ENCODE results near the gene SYTL2.
"Not testable (repeated sequence)": the region's sequence is repeated elsewhere in the genome, so short reads cannot be mapped to it uniquely, and the experiment has no call there.

SYTL2 gene

GRCh38 chr11:85666687-85667086 is 144.3 kb downstream of the SYTL2 start:
- Histone ChIP-seq H3K4me1 (ENCODE audit: control insufficient read depth, insufficient read depth, low read length, poor library complexity, severe bottlenecking) (no peaks in the 10 kb centered on the region), H3K4me3 (ENCODE audit: extremely low read depth, insufficient read depth, low read length, poor library complexity, severe bottlenecking) (no peak overlapping the region), H3K9me3 (ENCODE audit: control insufficient read depth, low read length) (no peaks in the 10 kb centered on the region), H3K27ac (ENCODE audit: low read depth, low read length, severe bottlenecking) (no peak overlapping the region), H3K36me3 (ENCODE audit: control insufficient read depth, insufficient read depth, low read length) (no peaks in the 10 kb centered on the region)
- WGBS, 2 experiments (ENCODE audit: insufficient coverage in 2 of 2) = 100% methylated on average over 1 of the region's 3 CpGs; no CpG with 5 or more reads in 1 of the 2 experiments

- WGBS, 2 experiments (ENCODE audit: insufficient coverage in 2 of 2) = 90 to 100% methylated on average over 1 to 4 of the region's 5 CpGs
- Histone ChIP-seq H3K27ac (ENCODE audit: low read depth, low read length, severe bottlenecking) (peak overlapping the region; percentile 96), H3K4me3 (ENCODE audit: extremely low read depth, insufficient read depth, low read length, poor library complexity, severe bottlenecking) (no peak overlapping the region)
Measured at GRCh38 chr11:85665733-85666132, 145.2 kb downstream of the SYTL2 start.

GRCh38 chr11:85664615-85665481 is 146.1 kb downstream of the SYTL2 start, which contains the start of gene CREBZF:
TSS of gene CREBZF (minus strand) at chr11:85665129. CDS start at chr11:85664875, 254 bp downstream.
- 0 to 2% methylated on average over 36 to 48 of the region's 67 CpGs for WGBS, 2 experiments (ENCODE audit: insufficient coverage in 2 of 2)
- H3K36me3 ChIP-seq (ENCODE audit: control insufficient read depth, insufficient read depth, low read length) = peaks cover 3% of the 10 kb centered on the region
- H3K9me3 ChIP-seq (ENCODE audit: control insufficient read depth, low read length) = no peaks in the 10 kb centered on the region
- H3K4me1 ChIP-seq (ENCODE audit: control insufficient read depth, insufficient read depth, low read length, poor library complexity, severe bottlenecking) = no peaks in the 10 kb centered on the region
- H3K4me3 ChIP-seq (ENCODE audit: extremely low read depth, insufficient read depth, low read length, poor library complexity, severe bottlenecking) = peak within 1 kb of the TSS; percentile 86
- peak within 1 kb of the TSS; percentile 96 for H3K27ac ChIP-seq (ENCODE audit: low read depth, low read length, severe bottlenecking)

More at GRCh38 chr11:85665733-85666132, 145.2 kb downstream of the SYTL2 start:
- Histone ChIP-seq H3K4me1 (ENCODE audit: control insufficient read depth, insufficient read depth, low read length, poor library complexity, severe bottlenecking) (no peaks in the 10 kb centered on the region), H3K9me3 (ENCODE audit: control insufficient read depth, low read length) (no peaks in the 10 kb centered on the region), H3K36me3 (ENCODE audit: control insufficient read depth, insufficient read depth, low read length) (no peaks in the 10 kb centered on the region)

GRCh38 chr11:85663753-85664614 is 147.0 kb downstream of the SYTL2 start:
- Histone ChIP-seq H3K9me3 (ENCODE audit: control insufficient read depth, low read length) (no peaks in the 10 kb centered on the region), H3K36me3 (ENCODE audit: control insufficient read depth, insufficient read depth, low read length) (peaks cover 3% of the 10 kb centered on the region), H3K4me1 (ENCODE audit: control insufficient read depth, insufficient read depth, low read length, poor library complexity, severe bottlenecking) (no peaks in the 10 kb centered on the region), H3K27ac (ENCODE audit: low read depth, low read length, severe bottlenecking) (peak overlapping the region; percentile 96), H3K4me3 (ENCODE audit: extremely low read depth, insufficient read depth, low read length, poor library complexity, severe bottlenecking) (peak overlapping the region; percentile 86)
- 0% methylated on average over 54 to 66 of the region's 73 CpGs for WGBS, 2 experiments (ENCODE audit: insufficient coverage in 2 of 2)

GRCh38 chr11:85663080-85663752 is 147.7 kb downstream of the SYTL2 start:
- Histone ChIP-seq H3K27ac (ENCODE audit: low read depth, low read length, severe bottlenecking) (no peak overlapping the region), H3K9me3 (ENCODE audit: control insufficient read depth, low read length) (no peaks in the 10 kb centered on the region), H3K4me1 (ENCODE audit: control insufficient read depth, insufficient read depth, low read length, poor library complexity, severe bottlenecking) (no peaks in the 10 kb centered on the region), H3K36me3 (ENCODE audit: control insufficient read depth, insufficient read depth, low read length) (peaks cover 9% of the 10 kb centered on the region), H3K4me3 (ENCODE audit: extremely low read depth, insufficient read depth, low read length, poor library complexity, severe bottlenecking) (peak overlapping the region; percentile 86)
- 2% methylated on average over 3 to 7 of the region's 10 CpGs for WGBS, 2 experiments (ENCODE audit: insufficient coverage in 2 of 2)

GRCh38 chr11:85661972-85662664 is 148.8 kb downstream of the SYTL2 start:
- no CpG with 5 or more reads among the region's 4 CpGs for WGBS, 2 experiments (ENCODE audit: insufficient coverage in 2 of 2)
- Histone ChIP-seq H3K27ac (ENCODE audit: low read depth, low read length, severe bottlenecking) (no peak overlapping the region), H3K4me1 (ENCODE audit: control insufficient read depth, insufficient read depth, low read length, poor library complexity, severe bottlenecking) (no peaks in the 10 kb centered on the region), H3K4me3 (ENCODE audit: extremely low read depth, insufficient read depth, low read length, poor library complexity, severe bottlenecking) (peak overlapping the region; percentile 86), H3K36me3 (ENCODE audit: control insufficient read depth, insufficient read depth, low read length) (peaks cover 10% of the 10 kb centered on the region), H3K9me3 (ENCODE audit: control insufficient read depth, low read length) (no peaks in the 10 kb centered on the region)

GRCh38 chr11:85658180-85658579 is 152.8 kb downstream of the SYTL2 start:
- no peaks in the 10 kb centered on the region for H3K9me3 ChIP-seq (ENCODE audit: control insufficient read depth, low read length)
- WGBS, 2 experiments (ENCODE audit: insufficient coverage in 2 of 2) = no CpG with 5 or more reads among the region's 1 CpG
- no peaks in the 10 kb centered on the region for H3K4me1 ChIP-seq (ENCODE audit: control insufficient read depth, insufficient read depth, low read length, poor library complexity, severe bottlenecking)
- H3K36me3 ChIP-seq (ENCODE audit: control insufficient read depth, insufficient read depth, low read length) = peaks cover 34% of the 10 kb centered on the region
- no peak overlapping the region for H3K4me3 ChIP-seq (ENCODE audit: extremely low read depth, insufficient read depth, low read length, poor library complexity, severe bottlenecking)
- no peak overlapping the region for H3K27ac ChIP-seq (ENCODE audit: low read depth, low read length, severe bottlenecking)

- Histone ChIP-seq H3K27ac (ENCODE audit: low read depth, low read length, severe bottlenecking) (no peak overlapping the region), H3K36me3 (ENCODE audit: control insufficient read depth, insufficient read depth, low read length) (peaks cover 41% of the 10 kb centered on the region)
Measured at GRCh38 chr11:85656777-85657176, 154.2 kb downstream of the SYTL2 start.

GRCh38 chr11:85654343-85654742 is 156.6 kb downstream of the SYTL2 start:
- not testable (repeated sequence) for H3K4me1 ChIP-seq (ENCODE audit: control insufficient read depth, insufficient read depth, low read length, poor library complexity, severe bottlenecking)

More at GRCh38 chr11:85656777-85657176, 154.2 kb downstream of the SYTL2 start:
- H3K4me3 ChIP-seq (ENCODE audit: extremely low read depth, insufficient read depth, low read length, poor library complexity, severe bottlenecking) = no peak overlapping the region
- H3K9me3 ChIP-seq (ENCODE audit: control insufficient read depth, low read length) = no peaks in the 10 kb centered on the region
- no peaks in the 10 kb centered on the region for H3K4me1 ChIP-seq (ENCODE audit: control insufficient read depth, insufficient read depth, low read length, poor library complexity, severe bottlenecking)
- WGBS, 2 experiments (ENCODE audit: insufficient coverage in 2 of 2) = no CpG with 5 or more reads among the region's 1 CpG

More at GRCh38 chr11:85654343-85654742, 156.6 kb downstream of the SYTL2 start:
- not testable (repeated sequence) for H3K9me3 ChIP-seq (ENCODE audit: control insufficient read depth, low read length); H3K27ac ChIP-seq (ENCODE audit: low read depth, low read length, severe bottlenecking); H3K4me3 ChIP-seq (ENCODE audit: extremely low read depth, insufficient read depth, low read length, poor library complexity, severe bottlenecking)
- WGBS, 2 experiments (ENCODE audit: insufficient coverage in 2 of 2) = 100% methylated on average over 2 of the region's 4 CpGs; no CpG with 5 or more reads in 1 of the 2 experiments
- peaks cover 45% of the 10 kb centered on the region for H3K36me3 ChIP-seq (ENCODE audit: control insufficient read depth, insufficient read depth, low read length)
